Erythroblast (primary cell): Measurements from ENCODE around the gene SPDYE2.
"Not testable (repeated sequence)": the region's sequence is repeated elsewhere in the genome, so short reads cannot be mapped to it uniquely, and the experiment has no call there.

Source experiments
- GATA1 ChIP-seq: IDR thresholded peaks from 2 replicates; pipeline ENCODE4 v1.6.1; 2011; ENCODE audit warnings: low read depth, mild to moderate bottlenecking, control low read depth, low read length, moderate library complexity
- POLR2A ChIP-seq: IDR thresholded peaks from 2 replicates; pipeline ENCODE4 v1.6.1; 2011; ENCODE audit warnings: mild to moderate bottlenecking, low read length

- TF ChIP-seq POLR2A, GATA1: not testable (repeated sequence)
These were observed 59.4 kb downstream of the SPDYE2 start for GRCh38 chr7:102610441-102610840.
